GM23338 (cell line): ENCODE data around the gene POMP. TPM values are rescaled to one million over a fixed set of nuclear protein-coding genes. Genes with fewer than 3 reads are reported as not detected.

Experiments
- ATAC-seq: fragments of 200-7000 bp; cut with Tn5 transposase; 3 replicates; pipeline ENCODE4 v1.9.1; 2020
- DNase-seq: peaks from one replicate; pipeline ENCODE4 v3.0.0-alpha.2; 2015; ENCODE audit warnings: low spot score
- H2AFZ ChIP-seq: fragments of 200-600 bp; sonication (generic); 2 replicates; pipeline ENCODE4 v1.8.0; 2016; ENCODE audit warnings: antibody characterized with exemption, mild to moderate bottlenecking, moderate library complexity
- H3F3A ChIP-seq: fragments of 200-600 bp; sonication (generic); replicated peaks from 2 replicates; pipeline ENCODE4 v1.8.0; 2017; ENCODE audit warnings: antibody characterized with exemption, mixed run types, low read depth
- H3K27ac ChIP-seq: fragments of 200-600 bp; sonication (generic); 2 replicates; pipeline ENCODE4 v1.6.1; 2016; ENCODE audit warnings: low read depth
- H3K27me3 ChIP-seq: fragments of 200-600 bp; sonication (generic); 2 replicates; pipeline ENCODE4 v1.8.0; 2016; ENCODE audit warnings: mild to moderate bottlenecking, mixed run types, moderate library complexity; ENCODE audit not compliant: insufficient read depth
- H3K36me3 ChIP-seq: fragments of 200-600 bp; sonication (generic); 2 replicates; pipeline ENCODE4 v1.8.0; 2016; ENCODE audit warnings: mild to moderate bottlenecking; ENCODE audit not compliant: insufficient read depth
- H3K4me1 ChIP-seq: fragments of 200-600 bp; sonication (generic); 2 replicates; pipeline ENCODE4 v1.8.0; 2016; ENCODE audit warnings: mild to moderate bottlenecking, moderate library complexity; ENCODE audit not compliant: insufficient read depth
- H3K4me2 ChIP-seq: fragments of 200-600 bp; sonication (generic); 2 replicates; pipeline ENCODE4 v1.7.1; 2017; ENCODE audit warnings: mixed run types
- H3K4me3 ChIP-seq: fragments of 200-600 bp; sonication (generic); 2 replicates; pipeline ENCODE4 v1.6.1; 2016; ENCODE audit warnings: mixed run types
- H3K79me2 ChIP-seq: fragments of 200-600 bp; sonication (generic); replicated peaks from 2 replicates; pipeline ENCODE4 v1.8.0; 2017; ENCODE audit warnings: mild to moderate bottlenecking; ENCODE audit not compliant: insufficient read depth
- H3K9me2 ChIP-seq: fragments of 200-600 bp; sonication (generic); 2 replicates; pipeline ENCODE4 v1.8.0; 2017; ENCODE audit not compliant: insufficient read depth
- H4K20me1 ChIP-seq: fragments of 200-600 bp; sonication (generic); replicated peaks from 2 replicates; pipeline ENCODE4 v1.8.0; 2017; ENCODE audit warnings: mild to moderate bottlenecking; ENCODE audit not compliant: insufficient read depth
- H3K27ac Mint-ChIP-seq: 2 replicates; pipeline ENCODE4 v1.8.0; 2020; ENCODE audit warnings: inconsistent platforms, mild to moderate bottlenecking, moderate library complexity, mixed read lengths
- H3K27me3 Mint-ChIP-seq: 3 replicates; pipeline ENCODE4 v1.8.0; 2022; ENCODE audit warnings: low read depth, mild to moderate bottlenecking, moderate library complexity, mixed read lengths, inconsistent platforms; ENCODE audit not compliant: insufficient read depth, poor library complexity
- H3K36me3 Mint-ChIP-seq: 3 replicates; pipeline ENCODE4 v1.8.0; 2021; ENCODE audit warnings: low read depth, mild to moderate bottlenecking, inconsistent platforms, moderate library complexity, mixed read lengths
- H3K4me1 Mint-ChIP-seq: 3 replicates; pipeline ENCODE4 v1.8.0; 2020; ENCODE audit warnings: mild to moderate bottlenecking, inconsistent platforms, mixed read lengths
- H3K4me3 Mint-ChIP-seq: 3 replicates; pipeline ENCODE4 v1.8.0; 2021; ENCODE audit warnings: moderate library complexity, mild to moderate bottlenecking, inconsistent platforms, mixed read lengths
- H3K9me3 Mint-ChIP-seq: 3 replicates; pipeline ENCODE4 v1.8.0; 2020; ENCODE audit warnings: moderate library complexity, mild to moderate bottlenecking, inconsistent platforms, mixed read lengths
- CREB1 ChIP-seq: fragments of 250-450 bp; sonication (Bioruptor Pico); IDR thresholded peaks from 2 replicates; pipeline ENCODE4 v1.5.0; 2020; ENCODE audit warnings: low read depth, mild to moderate bottlenecking, moderate library complexity
- EZH2 ChIP-seq: fragments of 200-600 bp; sonication (generic); IDR thresholded peaks from one replicate; pipeline ENCODE4 v1.8.0; 2017; ENCODE audit warnings: antibody characterized with exemption, mild to moderate bottlenecking, low read depth; ENCODE audit not compliant: unreplicated experiment
- EZH2phosphoT487 ChIP-seq: fragments of 200-600 bp; sonication (generic); IDR thresholded peaks from one replicate; pipeline ENCODE4 v1.8.1; 2018; ENCODE audit warnings: antibody characterized with exemption; ENCODE audit not compliant: unreplicated experiment
- NANOG ChIP-seq: IDR thresholded peaks from 2 replicates; pipeline ENCODE4 v1.6.1; 2016; ENCODE audit warnings: antibody characterized with exemption, borderline replicate concordance
- STAT1 ChIP-seq: IDR thresholded peaks from one replicate; pipeline ENCODE4 v1.6.1; 2016; ENCODE audit warnings: antibody characterized with exemption; ENCODE audit not compliant: unreplicated experiment
- ZNF114 ChIP-seq: fragments of 250-450 bp; sonication (Bioruptor Pico); IDR thresholded peaks from 2 replicates; pipeline ENCODE4 v1.5.0; 2020; ENCODE audit warnings: mild to moderate bottlenecking, moderate library complexity
- ZNF331 ChIP-seq: fragments of 250-450 bp; sonication (Bioruptor Pico); IDR thresholded peaks from 2 replicates; pipeline ENCODE4 v1.5.0; 2020; ENCODE audit warnings: low read depth, mild to moderate bottlenecking, moderate library complexity
- ZNF462 ChIP-seq: fragments of 250-450 bp; sonication (Bioruptor Pico); IDR thresholded peaks from 2 replicates; pipeline ENCODE4 v1.5.0; 2020; ENCODE audit warnings: mild to moderate bottlenecking, moderate library complexity
- polyA plus RNA-seq: library from polyadenylated mRNA; unstranded; fragments of >200 nt; fragmentation: Nextera tagmentation; extraction: Ambion mirVana; gene quantifications from 2 replicates; pipeline ENCODE4 v1.2.1, GENCODE V29; 2016
- total RNA-seq: library from RNA; depleted of rRNA; stranded (reverse); fragments of >200 nt; shearing (Covaris generic); gene quantifications from 2 replicates; pipeline ENCODE4 v1.2.3, GENCODE V29; 2014

POMP gene
- total and polyA plus RNA-seq, 2 experiments from 2014 or later: 95.9 to 446 TPM

- peak; percentile 61 for DNase-seq
- Histone ChIP-seq H3K79me2 (no peaks in the 10 kb centered on the region), H3K36me3 (no peaks in the 10 kb centered on the region), H3K4me1 (peaks cover 8% of the 10 kb centered on the region), H3K9me2 (no peaks in the 10 kb centered on the region), H2AFZ (peak overlapping the region; percentile 88), H3F3A (peaks cover 9% of the 10 kb centered on the region; the same call in 1 of the 2 replicates), H3K27me3 (peaks cover 32% of the 10 kb centered on the region), H4K20me1 (no peaks in the 10 kb centered on the region), H3K4me3 (peak overlapping the region; percentile 86), H3K4me2 (peak overlapping the region; percentile 99), H3K27ac (no peak overlapping the region)
- Mint-ChIP-seq H3K36me3 (no peaks in the 10 kb centered on the region), H3K27ac (peak overlapping the region; percentile 61; the same call in 1 of the 2 replicates), H3K4me3 (peak overlapping the region; percentile 92), H3K4me1 (peaks cover 7% of the 10 kb centered on the region; the same call in 2 of the 3 replicates), H3K27me3 (peaks cover 27% of the 10 kb centered on the region), H3K9me3 (no peaks in the 10 kb centered on the region)
- ATAC-seq: peak; percentile 58
- TF ChIP-seq STAT1 (no peak), ZNF462 (CRISPR knock-in tag) (no peak), NANOG (no peak), EZH2 (no peak), ZNF114 (no peak), EZH2phosphoT487 (no peak), CREB1 (CRISPR knock-in tag) (no peak), ZNF331 (CRISPR knock-in tag) (no peak)
Observed at GRCh38 chr13:28719227-28720055, 60.5 kb downstream of the POMP start.
